ENCODE measurements around the gene ZCCHC7. TPM values are rescaled to one million over a fixed set of nuclear protein-coding genes. Genes with fewer than 3 reads are reported as not detected.
"Not testable (repeated sequence)": the region's sequence is repeated elsewhere in the genome, so short reads cannot be mapped to it uniquely, and the experiment has no call there.

ZCCHC7 gene
- total RNA-seq, 2 experiments from 2014 or later, result 76.4 to 108 TPM

DNA sequence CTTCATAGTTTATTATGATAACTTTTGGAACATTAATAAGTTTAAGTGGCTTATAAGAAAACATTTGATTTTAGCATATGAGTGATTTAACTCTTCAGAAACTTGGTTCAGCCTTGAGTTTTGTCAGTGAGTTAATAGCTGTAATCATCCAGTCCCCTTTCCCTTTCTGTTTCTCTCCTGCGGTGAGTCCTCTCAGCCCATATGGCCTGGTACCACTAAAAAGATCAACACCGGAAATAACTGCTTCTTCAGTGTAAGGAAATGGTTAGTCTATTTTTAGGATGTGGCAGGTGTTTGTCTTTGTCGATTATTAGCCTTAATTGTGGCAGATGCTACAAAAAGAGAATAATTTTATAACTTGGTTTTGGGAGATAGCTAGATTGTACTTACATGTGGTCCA, 181.9 kb downstream of the ZCCHC7 start:
- H3K4me1 ChIP-seq (ENCODE audit: insufficient read depth, low read length, poor library complexity, severe bottlenecking), result peaks cover 84% of the 10 kb centered on the region
- intact Hi-C loops (cut with micrococcal nuclease; ENCODE audit: unreplicated experiment), result loop anchor here (1.0 kb wide), 3 partner anchors 8 to 105 kb away; no protein-coding TSS in a partner anchor
- DNase-seq (ENCODE audit: low spot score), result peak; percentile 98
- H3K9me2 ChIP-seq (ENCODE audit: insufficient read depth, low read length), result no peaks in the 10 kb centered on the region
- H3K36me3 ChIP-seq (ENCODE audit: insufficient read depth, low read length), result peaks cover 58% of the 10 kb centered on the region
- H3K4me3 ChIP-seq (ENCODE audit: low read depth, low read length, poor library complexity, severe bottlenecking), result peak overlapping the region; percentile 41
- no TSS peak for BruUV-seq (replicated peaks)
- H3K4me2 ChIP-seq (ENCODE audit: low read length), result peak overlapping the region; percentile 73
- no peak for TF ChIP-seq EZH2phosphoT487 (IDR thresholded peaks at IDR 0.05; ENCODE audit: borderline replicate concordance, low read depth, low read length)
- TF ChIP-seq, protein P1, sequence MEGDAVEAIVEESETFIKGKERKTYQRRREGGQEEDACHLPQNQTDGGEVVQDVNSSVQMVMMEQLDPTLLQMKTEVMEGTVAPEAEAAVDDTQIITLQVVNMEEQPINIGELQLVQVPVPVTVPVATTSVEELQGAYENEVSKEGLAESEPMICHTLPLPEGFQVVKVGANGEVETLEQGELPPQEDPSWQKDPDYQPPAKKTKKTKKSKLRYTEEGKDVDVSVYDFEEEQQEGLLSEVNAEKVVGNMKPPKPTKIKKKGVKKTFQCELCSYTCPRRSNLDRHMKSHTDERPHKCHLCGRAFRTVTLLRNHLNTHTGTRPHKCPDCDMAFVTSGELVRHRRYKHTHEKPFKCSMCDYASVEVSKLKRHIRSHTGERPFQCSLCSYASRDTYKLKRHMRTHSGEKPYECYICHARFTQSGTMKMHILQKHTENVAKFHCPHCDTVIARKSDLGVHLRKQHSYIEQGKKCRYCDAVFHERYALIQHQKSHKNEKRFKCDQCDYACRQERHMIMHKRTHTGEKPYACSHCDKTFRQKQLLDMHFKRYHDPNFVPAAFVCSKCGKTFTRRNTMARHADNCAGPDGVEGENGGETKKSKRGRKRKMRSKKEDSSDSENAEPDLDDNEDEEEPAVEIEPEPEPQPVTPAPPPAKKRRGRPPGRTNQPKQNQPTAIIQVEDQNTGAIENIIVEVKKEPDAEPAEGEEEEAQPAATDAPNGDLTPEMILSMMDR (conservative IDR thresholded peaks at IDR 0.05; ENCODE audit: low read length), result no peak
- POLR2A ChIA-PET, result interaction anchor here (0.7 to 15.1 kb wide), 14 partner anchors 9 to 273 kb away, joined by 3 to 290 read pairs (median 6); no protein-coding TSS in a partner anchor
- H3K79me2 ChIP-seq (ENCODE audit: insufficient read depth, low read depth, low read length), result peaks cover 70% of the 10 kb centered on the region
- H2AFZ ChIP-seq (ENCODE audit: low read length), result no peak overlapping the region
- no peaks in the 10 kb centered on the region; the same call in 1 of the 2 replicates for H3K9me3 ChIP-seq (ENCODE audit: low read length)
- CTCF ChIA-PET (ENCODE audit: unreplicated experiment), result no interaction called here
- H3K27ac ChIP-seq (ENCODE audit: low read depth, low read length, poor library complexity, severe bottlenecking), result peak overlapping the region; percentile 99
- H4K20me1 ChIP-seq (ENCODE audit: insufficient read depth, low read length), result no peaks in the 10 kb centered on the region

DNA sequence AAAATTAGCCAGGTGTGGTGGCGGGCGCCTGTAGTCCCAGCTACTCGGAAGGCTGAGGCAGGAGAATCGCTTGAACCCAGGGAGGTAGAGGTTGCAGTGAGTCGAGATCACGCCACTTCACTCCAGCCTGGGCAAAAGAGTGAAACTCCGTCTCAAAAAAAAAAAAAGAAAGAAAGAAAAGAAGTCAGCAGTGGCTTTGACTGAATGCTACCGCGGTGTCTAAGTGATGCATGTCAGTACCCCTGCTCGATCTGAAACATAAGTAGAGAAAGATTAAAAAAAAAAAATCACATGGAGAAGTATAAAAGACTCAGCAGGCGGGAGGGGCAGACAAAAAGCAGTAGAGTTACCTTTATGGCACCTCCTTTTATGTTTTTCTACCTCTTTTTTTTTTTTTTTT, 182.9 kb downstream of the ZCCHC7 start:
- not testable (repeated sequence) for H2AFZ ChIP-seq (ENCODE audit: low read length)
- H3K79me2 ChIP-seq (ENCODE audit: insufficient read depth, low read depth, low read length), result peaks cover 70% of the 10 kb centered on the region

DNA sequence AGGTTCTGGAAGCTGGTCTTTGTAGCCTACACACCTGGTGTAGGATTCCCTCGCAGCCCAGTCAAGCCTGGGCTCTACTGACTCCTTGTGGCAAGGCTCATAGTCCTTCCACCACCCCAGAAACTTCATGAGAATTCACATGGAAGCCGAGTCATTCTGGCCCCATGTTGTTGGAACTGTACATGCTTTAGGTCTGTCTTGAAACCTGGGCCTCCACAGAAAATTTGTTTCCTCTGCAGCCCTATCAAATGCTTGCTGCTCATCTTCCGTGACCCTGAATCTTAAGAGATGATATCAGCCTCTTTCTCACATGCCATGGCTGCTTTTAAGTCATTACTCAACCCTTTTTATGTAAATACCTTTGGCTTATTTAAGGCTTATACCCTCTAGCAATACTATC, 188.8 kb downstream of the ZCCHC7 start:
- intact Hi-C loops (cut with micrococcal nuclease; ENCODE audit: unreplicated experiment), result loop anchor here (5.0 kb wide), 1 partner anchor 312 kb away; no protein-coding TSS in a partner anchor
- H3K9me2 ChIP-seq (ENCODE audit: insufficient read depth, low read length), result no peaks in the 10 kb centered on the region
- peaks cover 21% of the 10 kb centered on the region for H3K79me2 ChIP-seq (ENCODE audit: insufficient read depth, low read depth, low read length)
- H3K27ac ChIP-seq (ENCODE audit: low read depth, low read length, poor library complexity, severe bottlenecking), result peak overlapping the region; percentile 19
- no peak overlapping the region for H3K4me2 ChIP-seq (ENCODE audit: low read length)
- H4K20me1 ChIP-seq (ENCODE audit: insufficient read depth, low read length), result no peaks in the 10 kb centered on the region
- TF ChIP-seq, protein P1 (conservative IDR thresholded peaks at IDR 0.05; ENCODE audit: low read length), result peak; percentile 74
- TF ChIP-seq EZH2phosphoT487 (IDR thresholded peaks at IDR 0.05; ENCODE audit: borderline replicate concordance, low read depth, low read length), result no peak
- no peak overlapping the region for H3K4me3 ChIP-seq (ENCODE audit: low read depth, low read length, poor library complexity, severe bottlenecking)
- ChIA-PET POLR2A (interaction anchor here (0.6 to 5.4 kb wide), 3 partner anchors 15 to 394 kb away, joined by 3 to 28 read pairs (median 3); no protein-coding TSS in a partner anchor), CTCF (ENCODE audit: unreplicated experiment) (no interaction called here)
- DNase-seq (ENCODE audit: low spot score), result peak; percentile 54
- BruUV-seq (replicated peaks), result no TSS peak
- H2AFZ ChIP-seq (ENCODE audit: low read length), result no peak overlapping the region
- H3K4me1 ChIP-seq (ENCODE audit: insufficient read depth, low read length, poor library complexity, severe bottlenecking), result peaks cover 39% of the 10 kb centered on the region
- H3K9me3 ChIP-seq (ENCODE audit: low read length), result peaks cover 9% of the 10 kb centered on the region; the same call in 1 of the 2 replicates
- H3K36me3 ChIP-seq (ENCODE audit: insufficient read depth, low read length), result peaks cover 90% of the 10 kb centered on the region

More for the DNA sequence above, 182.9 kb downstream of the ZCCHC7 start:
- CTCF ChIA-PET (ENCODE audit: unreplicated experiment); DNase-seq (ENCODE audit: low spot score); H3K9me2 ChIP-seq (ENCODE audit: insufficient read depth, low read length); intact Hi-C loops (cut with micrococcal nuclease; ENCODE audit: unreplicated experiment); H4K20me1 ChIP-seq (ENCODE audit: insufficient read depth, low read length); BruUV-seq (replicated peaks); H3K4me3 ChIP-seq (ENCODE audit: low read depth, low read length, poor library complexity, severe bottlenecking); H3K9me3 ChIP-seq (ENCODE audit: low read length): not testable (repeated sequence)
- Histone ChIP-seq H3K4me1 (ENCODE audit: insufficient read depth, low read length, poor library complexity, severe bottlenecking) (peaks cover 81% of the 10 kb centered on the region), H3K27ac (ENCODE audit: low read depth, low read length, poor library complexity, severe bottlenecking) (peak overlapping the region; percentile 99), H3K4me2 (ENCODE audit: low read length) (peak overlapping the region; percentile 73), H3K36me3 (ENCODE audit: insufficient read depth, low read length) (peaks cover 63% of the 10 kb centered on the region)
- POLR2A ChIA-PET, result interaction anchor here (0.9 to 15.1 kb wide), 11 partner anchors 10 to 228 kb away, joined by 3 to 290 read pairs (median 6); no protein-coding TSS in a partner anchor

All from OCI-LY7 (cell line).